HG03521 (cell line): ENCODE data around the gene PRICKLE4.
A peak's percentile ranks its signal among the peaks of the same experiment; 100 is the strongest.

Experiments used
- ATAC-seq: cut with Tn5 transposase; IDR thresholded peaks from one replicate; pipeline ENCODE4 v1.9.1; 2021; ENCODE audit warnings: mild to moderate bottlenecking, moderate library complexity; ENCODE audit not compliant: unreplicated experiment

Gene PRICKLE4

GRCh38 chr6:41780551-41781365 lies at the start of gene PRICKLE4:
Gene PRICKLE4, plus strand, starts transcription at chr6:41780782. Its CDS starts 2,692 bp downstream, at chr6:41783474.
- ATAC-seq, result no peak

GRCh38 chr6:41731561-41732086 lies 49.0 kb upstream of the PRICKLE4 start:
- ATAC-seq, result no peak

- ATAC-seq, result no peak
Measured at GRCh38 chr6:41732149-41732548, 48.4 kb upstream of the PRICKLE4 start.

GRCh38 chr6:41732591-41733359 lies 47.8 kb upstream of the PRICKLE4 start:
- peak; percentile 20 for ATAC-seq

GRCh38 chr6:41733360-41733706 lies 47.2 kb upstream of the PRICKLE4 start:
- ATAC-seq, result no peak

- ATAC-seq, result peak; percentile 46
Measured at GRCh38 chr6:41733707-41734665, 46.6 kb upstream of the PRICKLE4 start.

- ATAC-seq, result peak; percentile 24
Measured at GRCh38 chr6:41734666-41735426, 45.7 kb upstream of the PRICKLE4 start.

- ATAC-seq, result peak; percentile 47
Measured at GRCh38 chr6:41735427-41736185, 45.0 kb upstream of the PRICKLE4 start, which contains the start of gene TFEB. Gene TFEB, minus strand, starts transcription at chr6:41735608. Its CDS starts 44,395 bp downstream, at chr6:41691213.

- no peak for ATAC-seq
Measured at GRCh38 chr6:41736186-41736733, 44.3 kb upstream of the PRICKLE4 start.

- ATAC-seq, result no peak
Measured at GRCh38 chr6:41736800-41737555, 43.6 kb upstream of the PRICKLE4 start.

- ATAC-seq, result no peak
Measured at GRCh38 chr6:41737591-41738130, 42.9 kb upstream of the PRICKLE4 start.

- ATAC-seq, result no peak
Measured at GRCh38 chr6:41739041-41739440, 41.5 kb upstream of the PRICKLE4 start.

- no peak for ATAC-seq
Measured at GRCh38 chr6:41740366-41741162, 40.0 kb upstream of the PRICKLE4 start.

GRCh38 chr6:41741625-41742490 lies 38.7 kb upstream of the PRICKLE4 start:
- no peak for ATAC-seq

- no peak for ATAC-seq
Measured at GRCh38 chr6:41743406-41744235, 37.0 kb upstream of the PRICKLE4 start.
